ENCODE results near the gene GMPR2.

- no peak for TF ChIP-seq CTCF (CRISPR knock-in tag; IDR thresholded peaks at IDR 0.05)
- no peak for TF ChIP-seq TAF1 (CRISPR knock-in tag; IDR thresholded peaks at IDR 0.05)
- no peak for TF ChIP-seq ESRRA (CRISPR knock-in tag; IDR thresholded peaks at IDR 0.05; ENCODE audit: low read depth)
- TF ChIP-seq MEIS1 (CRISPR knock-in tag; IDR thresholded peaks at IDR 0.05; ENCODE audit: borderline replicate concordance) = no peak
- TF ChIP-seq HMGXB4 (CRISPR knock-in tag; IDR thresholded peaks at IDR 0.05; ENCODE audit: borderline replicate concordance in 1 of 2, low read depth in 1 of 2) = no peak
- TF ChIP-seq ETV5 (CRISPR knock-in tag; IDR thresholded peaks at IDR 0.05; ENCODE audit: borderline replicate concordance) = no peak
- no peak for TF ChIP-seq TCF7L2 (IDR thresholded peaks at IDR 0.05; ENCODE audit: low read depth, low read length)
- TF ChIP-seq YY1 (IDR thresholded peaks at IDR 0.05; ENCODE audit: insufficient read depth, insufficient replicate concordance, low read depth, low read length) = no peak
- no peak for TF ChIP-seq NCOA1 (CRISPR knock-in tag; IDR thresholded peaks at IDR 0.05)
- no peak for TF ChIP-seq DBP (CRISPR knock-in tag; IDR thresholded peaks at IDR 0.05; ENCODE audit: not compliant biosample characterization)
- no peak for TF ChIP-seq RBM39 (IDR thresholded peaks at IDR 0.05; ENCODE audit: low read depth, low read length, poor library complexity, severe bottlenecking)
- TF ChIP-seq HNRNPK (IDR thresholded peaks at IDR 0.05; ENCODE audit: low read depth, low read length, poor library complexity, severe bottlenecking) = no peak
These were observed 4.8 kb downstream of the GMPR2 start for GRCh38 chr14:24237463-24237955.
